GM19023 (cell line): ENCODE data around the gene PTPRM.
"Not testable (repeated sequence)": the region's sequence is repeated elsewhere in the genome, so short reads cannot be mapped to it uniquely, and the experiment has no call there.

Source experiments
- ATAC-seq: cut with Tn5 transposase; IDR thresholded peaks from one replicate; pipeline ENCODE4 v1.9.1; 2021; ENCODE audit warnings: mild to moderate bottlenecking, moderate library complexity; ENCODE audit not compliant: unreplicated experiment

PTPRM gene

GRCh38 chr18:7721532-7721931, 154.4 kb downstream of the PTPRM start:
- ATAC-seq, result no peak

- no peak for ATAC-seq
These were observed 155.8 kb downstream of the PTPRM start for GRCh38 chr18:7722955-7723354.

- no peak for ATAC-seq
These were observed 156.4 kb downstream of the PTPRM start for GRCh38 chr18:7723558-7723957.

GRCh38 chr18:7725473-7725872, 158.4 kb downstream of the PTPRM start:
- ATAC-seq, result no peak

GRCh38 chr18:7725897-7726296, 158.8 kb downstream of the PTPRM start:
- ATAC-seq, result no peak

GRCh38 chr18:7726522-7726921, 159.4 kb downstream of the PTPRM start:
- no peak for ATAC-seq

GRCh38 chr18:7727361-7728076, 160.4 kb downstream of the PTPRM start:
- ATAC-seq, result no peak

- no peak for ATAC-seq
These were observed 161.2 kb downstream of the PTPRM start for GRCh38 chr18:7728297-7728696.

- no peak for ATAC-seq
These were observed 162.8 kb downstream of the PTPRM start for GRCh38 chr18:7729868-7730267.

- no peak for ATAC-seq
These were observed 163.6 kb downstream of the PTPRM start for GRCh38 chr18:7730682-7731081.

GRCh38 chr18:7733642-7734041, 166.5 kb downstream of the PTPRM start:
- ATAC-seq, result no peak

- ATAC-seq, result no peak
These were observed 168.1 kb downstream of the PTPRM start for GRCh38 chr18:7735196-7735595.

- no peak for ATAC-seq
These were observed 168.6 kb downstream of the PTPRM start for GRCh38 chr18:7735626-7736175.

- not testable (repeated sequence) for ATAC-seq
These were observed 169.4 kb downstream of the PTPRM start for GRCh38 chr18:7736526-7736925.

- no peak for ATAC-seq
These were observed 170.4 kb downstream of the PTPRM start for GRCh38 chr18:7737550-7737949.

GRCh38 chr18:7740821-7741220, 173.7 kb downstream of the PTPRM start:
- no peak for ATAC-seq

GRCh38 chr18:7741640-7742039, 174.5 kb downstream of the PTPRM start:
- no peak for ATAC-seq

GRCh38 chr18:7742224-7742623, 175.1 kb downstream of the PTPRM start:
- no peak for ATAC-seq

- no peak for ATAC-seq
These were observed 176.1 kb downstream of the PTPRM start for GRCh38 chr18:7743256-7743655.

GRCh38 chr18:7746106-7746505, 179.0 kb downstream of the PTPRM start:
- ATAC-seq, result no peak

- no peak for ATAC-seq
These were observed 181.3 kb downstream of the PTPRM start for GRCh38 chr18:7748251-7749007.

- ATAC-seq, result no peak
These were observed 181.9 kb downstream of the PTPRM start for GRCh38 chr18:7749008-7749405.
